ENCODE results near the gene ARSB.
"Not testable (repeated sequence)": the region's sequence is repeated elsewhere in the genome, so short reads cannot be mapped to it uniquely, and the experiment has no call there.

Gene ARSB

GRCh38 chr5:78929833-78930232 is 55.3 kb downstream of the ARSB start:
- no peak for DNase-seq

- no peak for DNase-seq
Observed at GRCh38 chr5:78927657-78928282, 57.3 kb downstream of the ARSB start.

GRCh38 chr5:78926252-78926651 is 58.9 kb downstream of the ARSB start:
- no peak for DNase-seq

- DNase-seq: peak; percentile 42
Observed at GRCh38 chr5:78925129-78925876, 59.8 kb downstream of the ARSB start.

GRCh38 chr5:78923622-78923970 is 61.5 kb downstream of the ARSB start:
- no peak for DNase-seq

GRCh38 chr5:78922879-78923621 is 62.1 kb downstream of the ARSB start:
- DNase-seq: no peak

GRCh38 chr5:78920604-78921003 is 64.5 kb downstream of the ARSB start:
- DNase-seq: peak; percentile 4

GRCh38 chr5:78919796-78920195 is 65.3 kb downstream of the ARSB start:
- DNase-seq: no peak

- no peak for DNase-seq
Observed at GRCh38 chr5:78916044-78916443, 69.1 kb downstream of the ARSB start.

GRCh38 chr5:78915170-78915569 is 69.9 kb downstream of the ARSB start:
- DNase-seq: no peak

GRCh38 chr5:78912811-78913210 is 72.3 kb downstream of the ARSB start:
- DNase-seq: no peak

GRCh38 chr5:78912085-78912771 is 72.9 kb downstream of the ARSB start:
- peak; percentile 10 for DNase-seq

GRCh38 chr5:78909224-78909983 is 75.7 kb downstream of the ARSB start:
- not testable (repeated sequence) for DNase-seq

GRCh38 chr5:78908173-78909061 is 76.7 kb downstream of the ARSB start:
- peak; percentile 65 for DNase-seq

- DNase-seq: no peak
Observed at GRCh38 chr5:78907255-78907891, 77.7 kb downstream of the ARSB start.

GRCh38 chr5:78905084-78905938 is 79.8 kb downstream of the ARSB start:
- no peak for DNase-seq

GRCh38 chr5:78903861-78904260 is 81.2 kb downstream of the ARSB start:
- no peak for DNase-seq

- no peak for DNase-seq
Observed at GRCh38 chr5:78903353-78903752, 81.8 kb downstream of the ARSB start.

GRCh38 chr5:78899922-78900362 is 85.2 kb downstream of the ARSB start:
- peak; percentile 57 for DNase-seq

- DNase-seq: no peak
Observed at GRCh38 chr5:78896132-78896531, 89.0 kb downstream of the ARSB start.

Data from NCI-H69 (cell line).